ENCODE results near the gene CCDC187. TPM values are rescaled to one million over a fixed set of nuclear protein-coding genes. Genes with fewer than 3 reads are reported as not detected.

Gene CCDC187
- total and polyA plus RNA-seq, 2 of the 4 experiments (the other 2 are of a cell fraction), result not detected

DNA sequence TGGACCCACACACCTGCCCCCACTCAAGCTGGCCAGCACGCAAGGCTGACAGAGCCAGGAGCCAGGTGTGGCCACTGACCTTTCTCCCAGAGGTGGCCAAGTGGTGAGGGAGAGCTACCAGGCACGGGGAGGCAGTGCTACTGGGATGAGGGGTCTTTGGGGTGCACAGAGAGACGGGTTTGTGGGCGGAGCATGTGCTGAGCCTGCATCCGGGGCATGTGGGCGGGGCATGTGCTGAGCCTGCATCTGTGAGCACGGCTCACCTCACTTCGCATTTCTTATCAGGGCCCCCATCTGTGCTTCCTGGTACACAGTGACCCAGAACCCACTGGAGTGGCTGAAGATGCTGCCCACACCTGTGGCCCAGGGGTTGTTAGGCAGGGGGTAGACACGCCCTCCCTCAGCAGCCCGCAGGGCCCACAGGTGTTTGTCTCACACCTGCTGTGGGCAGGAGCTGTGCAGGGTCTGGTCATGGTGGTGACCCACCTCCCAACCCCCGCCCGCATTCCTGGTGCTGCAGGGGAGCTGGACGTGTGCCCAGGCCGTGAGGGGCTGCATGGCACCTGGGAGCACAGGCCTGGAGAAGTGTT is 21.5 kb downstream of the CCDC187 start:
- TF ChIP-seq MAZ (IDR thresholded peaks at IDR 0.05; ENCODE audit: borderline replicate concordance, low read depth, low read length) (no peak), RCOR1 (IDR thresholded peaks at IDR 0.05; ENCODE audit: insufficient replicate concordance, low read length) (no peak), CHD1 (IDR thresholded peaks at IDR 0.05; ENCODE audit: low read depth, low read length) (no peak), MXI1 (IDR thresholded peaks at IDR 0.05; ENCODE audit: borderline replicate concordance, low read depth, low read length) (no peak)
- TF ChIP-seq, protein P1, sequence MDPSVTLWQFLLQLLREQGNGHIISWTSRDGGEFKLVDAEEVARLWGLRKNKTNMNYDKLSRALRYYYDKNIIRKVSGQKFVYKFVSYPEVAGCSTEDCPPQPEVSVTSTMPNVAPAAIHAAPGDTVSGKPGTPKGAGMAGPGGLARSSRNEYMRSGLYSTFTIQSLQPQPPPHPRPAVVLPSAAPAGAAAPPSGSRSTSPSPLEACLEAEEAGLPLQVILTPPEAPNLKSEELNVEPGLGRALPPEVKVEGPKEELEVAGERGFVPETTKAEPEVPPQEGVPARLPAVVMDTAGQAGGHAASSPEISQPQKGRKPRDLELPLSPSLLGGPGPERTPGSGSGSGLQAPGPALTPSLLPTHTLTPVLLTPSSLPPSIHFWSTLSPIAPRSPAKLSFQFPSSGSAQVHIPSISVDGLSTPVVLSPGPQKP (IDR thresholded peaks at IDR 0.05; ENCODE audit: borderline replicate concordance, low read depth, low read length), result no peak
- TF ChIP-seq, protein P2, sequence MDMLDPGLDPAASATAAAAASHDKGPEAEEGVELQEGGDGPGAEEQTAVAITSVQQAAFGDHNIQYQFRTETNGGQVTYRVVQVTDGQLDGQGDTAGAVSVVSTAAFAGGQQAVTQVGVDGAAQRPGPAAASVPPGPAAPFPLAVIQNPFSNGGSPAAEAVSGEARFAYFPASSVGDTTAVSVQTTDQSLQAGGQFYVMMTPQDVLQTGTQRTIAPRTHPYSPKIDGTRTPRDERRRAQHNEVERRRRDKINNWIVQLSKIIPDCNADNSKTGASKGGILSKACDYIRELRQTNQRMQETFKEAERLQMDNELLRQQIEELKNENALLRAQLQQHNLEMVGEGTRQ (IDR thresholded peaks at IDR 0.05; ENCODE audit: low read depth, low read length), result no peak
- H3K23ac ChIP-seq (ENCODE audit: low read depth, low read length), result no peak overlapping the region
- peaks cover 25% of the 10 kb centered on the region for H3K27me3 ChIP-seq (ENCODE audit: control insufficient read depth, insufficient read depth, low read length)
- no peak overlapping the region for H2AFZ ChIP-seq (replicated peaks; ENCODE audit: low read length, poor library complexity)
- H2BK120ac ChIP-seq (ENCODE audit: low read depth, low read length), result no peak overlapping the region
- no peaks in the 10 kb centered on the region; the same call in 1 of the 2 replicates for H4K20me1 ChIP-seq (ENCODE audit: insufficient read depth, low read length)
- no TSS peak for BruUV-seq (replicated peaks)
- ATAC-seq (ENCODE audit: low read depth) (no peak), DNase-seq (no peak)
- no peak overlapping the region for H3K4me3 ChIP-seq (ENCODE audit: insufficient read depth, low read depth, low read length)
- H3K27ac ChIP-seq (ENCODE audit: insufficient read depth, low read length), result no peak overlapping the region
- H2AK9ac ChIP-seq (replicated peaks; ENCODE audit: low read depth, low read length, poor library complexity), result no peak overlapping the region
- no peaks in the 10 kb centered on the region for H3K79me1 ChIP-seq (ENCODE audit: low read depth in 1 of 2, low read length in 2 of 2)
- H3K4ac ChIP-seq (ENCODE audit: low read depth, low read length), result no peak overlapping the region
- H4K91ac ChIP-seq (ENCODE audit: insufficient read depth, low read depth, low read length), result no peak overlapping the region
- no peak overlapping the region for H2BK20ac ChIP-seq (ENCODE audit: low read depth, low read length)
- intact Hi-C loops (cut with micrococcal nuclease), result no loop called here
- no peak overlapping the region for H4K8ac ChIP-seq (ENCODE audit: low read depth in 2 of 2, low read length in 2 of 2)
- ChIA-PET POLR2A (ENCODE audit: unreplicated experiment) (no interaction called here), CTCF (interaction anchor here (0.7 kb wide), 1 partner anchor 106 kb away, joined by 3 read pairs; no protein-coding TSS in a partner anchor)
- H3K9ac ChIP-seq (ENCODE audit: low read depth, low read length), result no peak overlapping the region
- H3K14ac ChIP-seq (replicated peaks; ENCODE audit: low read depth, low read length), result no peak overlapping the region
- H4K5ac ChIP-seq (ENCODE audit: low read depth, low read length), result no peak overlapping the region
- peaks cover 4% of the 10 kb centered on the region for H3K9me3 ChIP-seq (ENCODE audit: control insufficient read depth, insufficient read depth, low read length)
- no peak overlapping the region for H3K4me2 ChIP-seq (ENCODE audit: low read depth, low read length)
- H3K56ac ChIP-seq (ENCODE audit: extremely low read depth, insufficient read depth, low read length), result no peak overlapping the region
- no peak overlapping the region for H2BK5ac ChIP-seq (ENCODE audit: low read depth, low read length, poor library complexity, severe bottlenecking)
- H3K4me1 ChIP-seq (ENCODE audit: control insufficient read depth, insufficient read depth, low read length), result no peaks in the 10 kb centered on the region
- H2BK15ac ChIP-seq (ENCODE audit: low read depth, low read length), result no peak overlapping the region
- no peaks in the 10 kb centered on the region for H3K36me3 ChIP-seq (ENCODE audit: control insufficient read depth, insufficient read depth, low read length)
- WGBS, 2 experiments (ENCODE audit: extremely low coverage in 2 of 2, insufficient read length in 1 of 2), result 45% methylated on average over 5 of the region's 14 CpGs; no CpG with 5 or more reads in 1 of the 2 experiments
- in situ Hi-C loops (cut with MboI; ENCODE audit: low sequenced_read_pairs), result no loop called here
- no peaks in the 10 kb centered on the region for H3K9me1 ChIP-seq (ENCODE audit: insufficient read depth, low read length)
- H2AK5ac ChIP-seq (ENCODE audit: low read depth, low read length), result no peak overlapping the region
- no peak overlapping the region for H3K18ac ChIP-seq (ENCODE audit: low read depth, low read length)
- dilution Hi-C loops (cut with HindIII; ENCODE audit: low sequenced_read_pairs, unreplicated experiment), result no loop called here
